Measurements from ENCODE around the gene SIL1. TPM values are rescaled to one million over a fixed set of nuclear protein-coding genes. Genes with fewer than 3 reads are reported as not detected.

The SIL1 gene
- total and polyA plus RNA-seq, 2 of the 8 experiments (the other 6 are each of a cell fraction or from before 2014, with no cell fraction given), result 8.3 to 12.8 TPM

- TF ChIP-seq TEAD4 (IDR thresholded peaks at IDR 0.05; ENCODE audit: low read depth, low read length), result no peak
- no peak for TF ChIP-seq RAD21 (IDR thresholded peaks at IDR 0.05 in 1 of 2, conservative IDR thresholded peaks at IDR 0.05 in 1 of 2; ENCODE audit: low read depth in 2 of 2, low read length in 2 of 2)
- no peak for TF ChIP-seq POU5F1 (IDR thresholded peaks at IDR 0.05; ENCODE audit: low read depth, low read length)
- no peak for TF ChIP-seq KDM5A (IDR thresholded peaks at IDR 0.05; ENCODE audit: low read length)
Observed at GRCh38 chr5:139156814-139157213, 41.4 kb downstream of the SIL1 start (continued).
